GM13977 (cell line): ENCODE measurements around the gene SUN2.

Experiments used
- DNase-seq: peaks from one replicate; pipeline ENCODE4 v3.0.0; 2012; ENCODE audit warnings: low spot score
- in situ Hi-C: fragments of 300-500 bp; cut with MboI; formaldehyde crosslinking; loops from one replicate; pipeline ENCODE4 v1.12.0; 2022; ENCODE audit warnings: low sequenced_read_pairs, low pct_unique_long_range_greater_than_20kb, mixed read lengths, inconsistent platforms; ENCODE audit not compliant: unreplicated experiment
- TF ChIP-seq, protein P1 (sequence below): IDR thresholded peaks from 2 replicates; pipeline ENCODE4 v1.5.1; 2012; ENCODE audit warnings: mild to moderate bottlenecking, control low read depth; ENCODE audit not compliant: insufficient read depth; ENCODE audit errors: extremely low read depth, missing control alignments

The SUN2 gene

DNA sequence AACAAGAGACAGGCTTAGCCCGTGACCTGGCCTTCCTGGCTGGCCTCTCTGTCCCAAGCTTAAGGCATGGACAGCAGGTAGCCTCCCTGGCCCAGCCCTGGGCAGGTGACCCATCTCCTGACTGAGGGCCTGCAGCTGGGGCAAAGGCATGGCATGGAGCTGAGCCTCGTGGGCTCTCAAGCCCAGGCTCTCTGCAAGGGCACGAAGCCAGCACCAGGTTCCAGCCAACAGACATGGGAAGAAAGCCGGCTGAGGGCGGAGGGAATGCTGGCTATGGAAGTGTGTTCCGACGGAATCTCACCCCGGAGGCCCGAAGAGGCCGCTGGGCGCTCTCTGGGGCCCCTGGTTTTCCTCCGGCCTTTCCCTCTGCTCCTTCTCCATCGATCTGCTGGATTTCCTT lies 25.2 kb upstream of the SUN2 start:
- TF ChIP-seq, protein P1, sequence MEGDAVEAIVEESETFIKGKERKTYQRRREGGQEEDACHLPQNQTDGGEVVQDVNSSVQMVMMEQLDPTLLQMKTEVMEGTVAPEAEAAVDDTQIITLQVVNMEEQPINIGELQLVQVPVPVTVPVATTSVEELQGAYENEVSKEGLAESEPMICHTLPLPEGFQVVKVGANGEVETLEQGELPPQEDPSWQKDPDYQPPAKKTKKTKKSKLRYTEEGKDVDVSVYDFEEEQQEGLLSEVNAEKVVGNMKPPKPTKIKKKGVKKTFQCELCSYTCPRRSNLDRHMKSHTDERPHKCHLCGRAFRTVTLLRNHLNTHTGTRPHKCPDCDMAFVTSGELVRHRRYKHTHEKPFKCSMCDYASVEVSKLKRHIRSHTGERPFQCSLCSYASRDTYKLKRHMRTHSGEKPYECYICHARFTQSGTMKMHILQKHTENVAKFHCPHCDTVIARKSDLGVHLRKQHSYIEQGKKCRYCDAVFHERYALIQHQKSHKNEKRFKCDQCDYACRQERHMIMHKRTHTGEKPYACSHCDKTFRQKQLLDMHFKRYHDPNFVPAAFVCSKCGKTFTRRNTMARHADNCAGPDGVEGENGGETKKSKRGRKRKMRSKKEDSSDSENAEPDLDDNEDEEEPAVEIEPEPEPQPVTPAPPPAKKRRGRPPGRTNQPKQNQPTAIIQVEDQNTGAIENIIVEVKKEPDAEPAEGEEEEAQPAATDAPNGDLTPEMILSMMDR, result no peak
- in situ Hi-C loops, result no loop called here
- no peak for DNase-seq

DNA sequence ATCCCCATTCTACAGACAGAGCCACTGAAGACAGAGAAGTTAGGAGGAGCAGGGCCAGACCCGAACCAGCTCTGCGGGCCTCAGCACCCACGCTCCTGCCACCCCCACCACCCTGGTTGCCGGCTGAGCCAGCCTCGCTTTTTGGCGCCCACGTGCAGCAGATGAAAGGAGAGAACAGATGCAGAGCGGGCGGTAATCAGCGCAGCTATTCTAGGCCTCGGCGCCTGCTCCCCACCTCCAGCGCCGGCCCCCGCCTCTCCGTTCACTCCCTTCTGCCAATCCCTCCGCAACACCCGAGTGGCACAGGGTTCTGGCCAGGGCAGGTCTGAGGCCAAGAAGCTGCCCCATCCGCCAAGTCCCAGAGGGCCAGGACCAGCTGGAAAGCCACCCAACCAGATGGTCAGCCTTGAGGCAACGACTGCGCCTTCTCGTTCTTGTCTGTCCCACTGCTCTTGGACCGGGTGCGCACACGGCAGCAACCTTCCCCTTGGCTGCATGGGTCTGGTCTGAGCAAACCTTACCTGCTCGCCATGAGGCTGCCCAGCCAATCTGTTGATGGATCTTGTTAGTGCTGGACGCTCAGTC lies 21.4 kb upstream of the SUN2 start:
- no peak for DNase-seq

DNA sequence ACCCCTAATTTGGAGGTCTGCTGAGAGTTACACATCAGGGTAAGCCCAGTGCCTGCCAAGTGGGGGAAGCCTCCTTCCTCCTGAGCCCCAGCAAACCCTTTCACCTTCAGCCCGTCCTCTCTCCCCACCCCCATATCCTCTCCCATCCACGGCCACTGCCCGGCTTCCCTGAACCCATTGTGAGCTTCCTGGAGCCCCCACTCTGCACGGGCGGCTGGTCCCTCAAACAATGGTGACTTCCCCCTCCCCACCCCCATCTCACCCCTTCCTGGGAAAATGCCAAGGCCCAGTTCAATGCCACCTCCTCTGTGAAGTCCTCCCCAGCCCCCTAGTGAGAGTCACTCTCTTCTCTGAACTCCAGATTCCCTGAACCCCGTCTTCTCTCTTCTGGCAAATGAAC lies 20.3 kb upstream of the SUN2 start:
- TF ChIP-seq, protein P1, result no peak
- no peak for DNase-seq
- in situ Hi-C loops, result no loop called here

More for the DNA sequence above, 21.4 kb upstream of the SUN2 start:
- TF ChIP-seq, protein P1, result no peak
- in situ Hi-C loops, result no loop called here

DNA sequence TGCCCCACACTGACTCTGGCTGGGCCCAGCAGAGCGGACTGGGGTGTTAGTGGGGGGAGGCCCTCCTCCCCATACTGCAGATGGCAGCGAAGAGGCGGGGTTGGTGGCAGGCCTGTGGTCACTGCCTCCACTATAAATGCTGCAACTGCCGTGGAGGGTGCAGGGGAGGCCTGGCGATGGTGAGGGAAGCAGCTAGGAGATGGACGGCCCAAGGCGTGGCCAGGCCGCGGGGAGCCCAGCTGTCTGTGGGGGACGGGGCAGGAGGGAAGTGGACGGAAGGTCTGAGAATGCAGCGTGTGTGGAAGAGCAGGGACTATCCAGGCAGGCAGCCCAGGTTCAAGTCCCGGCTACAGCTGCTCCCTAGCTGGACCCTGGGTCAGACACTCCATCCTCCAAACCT lies 19.9 kb upstream of the SUN2 start:
- no peak for DNase-seq
- TF ChIP-seq, protein P1, result no peak
- in situ Hi-C loops, result no loop called here

DNA sequence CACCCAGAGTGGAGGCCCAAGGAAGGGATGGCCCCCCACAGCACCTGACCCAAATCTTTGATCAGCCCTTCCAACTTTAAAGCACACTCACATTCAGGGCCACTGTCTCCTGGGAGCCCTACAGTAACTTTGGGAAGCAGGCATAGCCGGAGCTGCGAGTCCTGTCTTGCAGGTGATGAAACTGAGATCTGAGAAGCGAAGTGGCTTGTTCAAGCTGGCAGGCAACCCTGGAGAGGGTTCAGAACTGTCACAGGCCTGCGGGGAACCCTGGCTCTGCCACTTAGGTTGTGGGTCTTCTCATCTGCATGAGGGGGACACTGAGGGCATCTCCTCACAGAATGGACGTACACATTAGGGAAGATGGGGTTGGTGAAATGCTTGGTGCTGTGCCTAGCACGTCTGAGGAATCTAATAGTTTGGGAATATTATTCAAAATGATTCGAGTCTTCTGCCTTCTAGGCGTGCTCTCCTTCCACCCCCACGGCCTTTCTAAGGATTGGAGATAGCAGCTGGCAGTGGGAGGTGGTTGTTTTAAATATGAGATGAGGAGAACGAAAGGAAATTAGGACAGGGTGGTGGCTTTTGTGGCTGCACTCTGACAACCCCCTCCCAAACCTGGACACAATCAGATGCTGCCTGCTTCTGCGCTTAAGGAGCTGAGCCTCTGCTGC lies 18.8 kb upstream of the SUN2 start:
- in situ Hi-C loops, result no loop called here
- TF ChIP-seq, protein P1, result no peak
- no peak for DNase-seq

DNA sequence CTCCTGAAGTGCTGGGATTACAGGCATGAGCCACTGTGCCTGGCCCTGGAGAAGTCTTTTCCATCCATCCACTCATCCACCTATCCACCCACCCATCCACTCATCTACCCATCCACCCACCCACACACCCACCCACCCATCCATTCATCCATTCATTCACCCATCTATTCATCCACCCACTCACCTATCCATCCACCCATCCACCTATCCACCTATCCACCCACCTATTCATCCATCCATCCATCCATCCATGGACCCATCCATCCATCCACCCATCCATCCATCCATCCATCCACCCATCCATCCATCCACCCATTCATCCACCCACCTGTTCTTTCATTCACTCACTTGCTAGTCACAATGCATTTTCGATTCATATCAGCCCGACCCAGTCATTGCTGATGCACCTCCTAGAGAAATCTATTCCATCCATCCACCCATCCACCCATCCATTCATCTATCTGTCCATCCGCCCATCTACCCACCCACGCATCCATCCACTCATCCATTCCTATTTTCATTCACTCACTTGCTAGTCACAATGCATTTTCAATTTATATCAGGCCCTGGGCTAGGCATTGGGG lies 17.7 kb upstream of the SUN2 start:
- in situ Hi-C loops, result no loop called here
- TF ChIP-seq, protein P1, result no peak

More for the DNA sequence above, 17.7 kb upstream of the SUN2 start:
- DNase-seq, result no peak
